SK-N-SH (cell line): ENCODE measurements around the gene HIPK2. TPM values are rescaled to one million over a fixed set of nuclear protein-coding genes. Genes with fewer than 3 reads are reported as not detected.

Source experiments
- CTCF ChIA-PET: fragments of 300-600, 350-600 bp; formaldehyde crosslinking; extraction: SDS; loops from one replicate; lab custom pipeline; 2021; lab: Yijun Ruan, JAX
- POLR2A ChIA-PET: fragments of 350-600 bp; sonication (Branson Sonifier 250); formaldehyde crosslinking; extraction: SDS; loops from one replicate; lab custom pipeline; 2020; ENCODE audit warnings: antibody characterized with exemption, inconsistent platforms; lab: Yijun Ruan, JAX
- DNase-seq: peaks from one replicate; pipeline ENCODE4 v3.0.0; 2012
- H2AFZ ChIP-seq: fragments of 200-600 bp; sonication (generic); 2 replicates; pipeline ENCODE4 v1.8.1; 2016; ENCODE audit warnings: antibody characterized with exemption, mild to moderate bottlenecking, low read depth
- H3F3A ChIP-seq: fragments of 200-600 bp; sonication (generic); replicated peaks from 2 replicates; pipeline ENCODE3; 2016; ENCODE audit warnings: antibody characterized with exemption, mild to moderate bottlenecking; ENCODE audit not compliant: insufficient read depth
- H3K27ac ChIP-seq, 2 experiments: fragments of 200-500 bp in 1 of 2; fragments of 200-600 bp in 1 of 2; sonication (Bioruptor generic) in 1 of 2; sonication (generic), shearing (Covaris generic) in 1 of 2; 2 replicates each; pipeline versions ENCODE4 v1.5.1 to v1.6.1; 2014 to 2016; ENCODE audit warnings: low read depth in 2 of 2, inconsistent platforms in 1 of 2, low read length in 1 of 2, mild to moderate bottlenecking in 1 of 2, mixed read lengths in 1 of 2
- H3K27me3 ChIP-seq: fragments of 200-600 bp; sonication (generic), shearing (Covaris generic); 2 replicates; pipeline ENCODE4 v1.6.1; 2016; ENCODE audit warnings: mixed run types; ENCODE audit not compliant: insufficient read depth
- H3K36me3 ChIP-seq, 2 experiments: fragments of 200-500 bp in 1 of 2; fragments of 200-600 bp in 1 of 2; sonication (Bioruptor generic) in 1 of 2; sonication (generic) in 1 of 2; replicated peaks in 1 of 2; 2 replicates each; pipeline versions ENCODE3 to v1.5.1; 2014 to 2016; ENCODE audit warnings: low read length in 1 of 2, mild to moderate bottlenecking in 1 of 2; ENCODE audit not compliant: insufficient read depth in 2 of 2, control insufficient read depth in 1 of 2
- H3K4me1 ChIP-seq, 2 experiments: fragments of 200-500 bp in 1 of 2; fragments of 200-600 bp in 1 of 2; sonication (Bioruptor generic) in 1 of 2; sonication (generic), shearing (Covaris generic) in 1 of 2; 2 replicates each; pipeline versions ENCODE4 v1.5.1 to v1.6.1; 2014 to 2016; ENCODE audit warnings: low read depth in 1 of 2, low read length in 1 of 2, mixed run types in 1 of 2; ENCODE audit not compliant: insufficient read depth in 2 of 2, control insufficient read depth in 1 of 2
- H3K4me2 ChIP-seq: fragments of 200-600 bp; sonication (generic), shearing (Covaris generic); 2 replicates; pipeline ENCODE4 v1.6.1; 2017; ENCODE audit warnings: mixed run types
- H3K4me3 ChIP-seq, 2 experiments: fragments of 200-500 bp in 1 of 2; fragments of 200-600 bp in 1 of 2; sonication (Bioruptor generic) in 1 of 2; sonication (generic), shearing (Covaris generic) in 1 of 2; 2 replicates each; pipeline versions ENCODE4 v1.5.1 to v1.8.1; 2014 to 2016; ENCODE audit warnings: low read depth in 2 of 2, inconsistent platforms in 1 of 2, low read length in 1 of 2, mild to moderate bottlenecking in 1 of 2, mixed read lengths in 1 of 2, moderate library complexity in 1 of 2
- H3K79me2 ChIP-seq: fragments of 200-600 bp; sonication (generic); 2 replicates; pipeline ENCODE4 v1.8.1; 2017; ENCODE audit warnings: mild to moderate bottlenecking; ENCODE audit not compliant: insufficient read depth
- H3K9ac ChIP-seq: fragments of 200-600 bp; sonication (generic); 2 replicates; pipeline ENCODE4 v1.6.1; 2017; ENCODE audit warnings: mixed run types
- H3K9me2 ChIP-seq: fragments of 200-600 bp; sonication (generic); 2 replicates; pipeline ENCODE4 v1.6.1; 2017; ENCODE audit warnings: mixed run types
- H3K9me3 ChIP-seq: fragments of 200-600 bp; sonication (generic); 2 replicates; pipeline ENCODE4 v1.6.1; 2017; ENCODE audit warnings: mixed run types, mild to moderate bottlenecking, moderate library complexity
- H4K20me1 ChIP-seq: fragments of 200-600 bp; sonication (generic); 2 replicates; pipeline ENCODE4 v1.6.1; 2017; ENCODE audit warnings: mild to moderate bottlenecking, mixed run types; ENCODE audit not compliant: insufficient read depth
- RAD21 ChIP-seq: IDR thresholded peaks from 2 replicates; pipeline ENCODE4 v1.6.1; 2012; ENCODE audit warnings: mild to moderate bottlenecking, low read length
- RXRA ChIP-seq: IDR thresholded peaks from 2 replicates; pipeline ENCODE4 v1.4.0; 2012; ENCODE audit warnings: low read depth, mild to moderate bottlenecking, borderline replicate concordance
- SMC3 ChIP-seq: IDR thresholded peaks from 2 replicates; pipeline ENCODE4 v1.6.1; 2012; ENCODE audit warnings: low read depth, low read length, improper control_type of control experiment
- TAF1 ChIP-seq: IDR thresholded peaks from 2 replicates; pipeline ENCODE4 v1.6.1; 2012; ENCODE audit warnings: low read depth, mild to moderate bottlenecking, low read length, moderate library complexity, borderline replicate concordance
- WGBS: methylation state at CpG from one replicate; pipeline ENCODE4 v1.1.6; 2017; ENCODE audit warnings: low lambda C conversion rate; 5-methylcytosine and 5-hydroxymethylcytosine counted together
- polyA plus RNA-seq, 3 experiments: library from polyadenylated mRNA; depleted of rRNA; stranded (reverse); fragments of >200 nt; gene quantifications; 2 replicates each; pipeline ENCODE4 v1.2.3, GENCODE V29; 2012
- TF ChIP-seq, protein P1 (sequence below): IDR thresholded peaks from 2 replicates; pipeline ENCODE4; 2012
- TF ChIP-seq, protein P2 (sequence below): fragments of 200-600 bp; sonication (generic); IDR thresholded peaks from 2 replicates; pipeline ENCODE4 v1.6.1; 2017; ENCODE audit warnings: antibody characterized with exemption, mild to moderate bottlenecking, moderate library complexity

The HIPK2 gene
- polyA plus RNA-seq, 1 of the 3 experiments (the other 2 are of a cell fraction): 14.2 TPM

DNA sequence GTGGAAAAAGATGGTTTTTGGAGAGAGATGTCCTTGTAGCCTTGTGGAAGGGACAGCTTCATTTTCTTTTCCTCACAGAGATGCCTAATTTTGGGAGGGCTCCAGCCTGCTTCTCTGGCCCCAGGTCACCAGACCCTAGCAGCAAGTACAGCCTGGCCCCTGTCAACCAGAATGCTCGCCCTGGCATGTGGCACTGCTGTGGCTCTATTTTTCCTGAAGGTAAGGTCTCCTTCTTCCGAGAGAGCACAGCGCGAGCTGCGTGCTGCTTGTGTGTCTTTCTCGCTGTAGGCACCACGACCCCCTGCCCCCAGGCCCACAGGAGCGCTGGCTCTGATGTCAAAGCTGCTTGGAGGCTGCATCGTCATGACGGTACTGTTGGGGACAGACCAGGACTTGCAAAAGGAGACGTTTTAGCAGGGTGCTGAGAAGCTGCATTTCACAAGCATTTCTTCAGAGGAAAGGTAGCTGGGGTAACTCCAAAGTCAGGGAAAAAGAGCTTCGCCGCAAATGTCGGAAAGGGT, 195.6 kb downstream of the HIPK2 start:
- no peaks in the 10 kb centered on the region for H4K20me1 ChIP-seq
- H3K4me1 ChIP-seq: no peaks in the 10 kb centered on the region
- H3K79me2 ChIP-seq: no peaks in the 10 kb centered on the region
- H3K9me3 ChIP-seq: no peaks in the 10 kb centered on the region
- no peak overlapping the region for H3K9ac ChIP-seq
- no peak overlapping the region for H2AFZ ChIP-seq
- POLR2A ChIA-PET: no interaction called here
- no peak for DNase-seq
- no peak overlapping the region for H3K4me3 ChIP-seq
- WGBS: 95% methylated on average over 14 of the region's 14 CpGs
- H3K36me3 ChIP-seq: peaks cover 56 to 73% of the 10 kb centered on the region in 2 experiments
- no peaks in the 10 kb centered on the region for H3K9me2 ChIP-seq
- CTCF ChIA-PET: interaction anchor here (0.6 to 2.9 kb wide), 5 partner anchors 12 to 420 kb away, joined by 3 to 9 read pairs (median 3); no protein-coding TSS in a partner anchor
- H3K27me3 ChIP-seq: no peaks in the 10 kb centered on the region
- H3F3A ChIP-seq: no peaks in the 10 kb centered on the region
- no peak overlapping the region for H3K27ac ChIP-seq
- no peak overlapping the region for H3K4me2 ChIP-seq
- no peak for TF ChIP-seq TAF1
- no peak for TF ChIP-seq SMC3

DNA sequence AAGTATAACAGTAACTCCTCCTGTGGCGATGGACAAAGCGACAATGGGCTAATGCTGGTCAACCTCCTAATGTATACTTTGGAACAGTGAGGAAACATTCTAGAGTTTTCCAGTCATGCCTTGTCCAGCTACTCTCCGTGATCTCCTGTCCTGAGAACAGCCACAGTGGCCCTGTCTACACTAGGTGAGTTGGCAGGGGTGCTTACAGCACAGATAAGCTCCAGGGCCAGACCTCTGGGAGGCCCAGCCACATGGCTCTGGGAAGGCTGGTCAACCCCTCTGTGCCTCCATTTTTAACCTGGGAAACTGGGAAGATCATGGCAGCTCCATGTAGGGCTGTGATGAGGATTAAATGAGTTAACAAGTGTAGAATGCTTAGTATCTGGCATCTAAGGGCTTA, 197.4 kb downstream of the HIPK2 start:
- no peaks in the 10 kb centered on the region for H3K9me2 ChIP-seq
- H3F3A ChIP-seq: no peaks in the 10 kb centered on the region
- H3K36me3 ChIP-seq: peaks cover 42 to 70% of the 10 kb centered on the region in 2 experiments
- H3K9me3 ChIP-seq: no peaks in the 10 kb centered on the region
- H3K4me3 ChIP-seq: no peak overlapping the region
- H3K27me3 ChIP-seq: no peaks in the 10 kb centered on the region
- no peak for DNase-seq
- WGBS: 95% methylated on average over 3 of the region's 3 CpGs
- no peaks in the 10 kb centered on the region for H3K79me2 ChIP-seq
- no peak overlapping the region for H3K4me2 ChIP-seq
- no peak overlapping the region for H2AFZ ChIP-seq
- no peaks in the 10 kb centered on the region for H3K4me1 ChIP-seq
- ChIA-PET CTCF (interaction anchor here (0.7 to 2.9 kb wide), 6 partner anchors 8 to 422 kb away, joined by 3 to 7 read pairs (median 4); no protein-coding TSS in a partner anchor), POLR2A (no interaction called here)
- H4K20me1 ChIP-seq: no peaks in the 10 kb centered on the region
- TF ChIP-seq RXRA (no peak), RAD21 (no peak)
- TF ChIP-seq, protein P1, sequence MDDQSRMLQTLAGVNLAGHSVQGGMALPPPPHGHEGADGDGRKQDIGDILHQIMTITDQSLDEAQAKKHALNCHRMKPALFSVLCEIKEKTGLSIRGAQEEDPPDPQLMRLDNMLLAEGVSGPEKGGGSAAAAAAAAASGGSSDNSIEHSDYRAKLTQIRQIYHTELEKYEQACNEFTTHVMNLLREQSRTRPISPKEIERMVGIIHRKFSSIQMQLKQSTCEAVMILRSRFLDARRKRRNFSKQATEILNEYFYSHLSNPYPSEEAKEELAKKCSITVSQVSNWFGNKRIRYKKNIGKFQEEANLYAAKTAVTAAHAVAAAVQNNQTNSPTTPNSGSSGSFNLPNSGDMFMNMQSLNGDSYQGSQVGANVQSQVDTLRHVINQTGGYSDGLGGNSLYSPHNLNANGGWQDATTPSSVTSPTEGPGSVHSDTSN: no peak
- TF ChIP-seq, protein P2, sequence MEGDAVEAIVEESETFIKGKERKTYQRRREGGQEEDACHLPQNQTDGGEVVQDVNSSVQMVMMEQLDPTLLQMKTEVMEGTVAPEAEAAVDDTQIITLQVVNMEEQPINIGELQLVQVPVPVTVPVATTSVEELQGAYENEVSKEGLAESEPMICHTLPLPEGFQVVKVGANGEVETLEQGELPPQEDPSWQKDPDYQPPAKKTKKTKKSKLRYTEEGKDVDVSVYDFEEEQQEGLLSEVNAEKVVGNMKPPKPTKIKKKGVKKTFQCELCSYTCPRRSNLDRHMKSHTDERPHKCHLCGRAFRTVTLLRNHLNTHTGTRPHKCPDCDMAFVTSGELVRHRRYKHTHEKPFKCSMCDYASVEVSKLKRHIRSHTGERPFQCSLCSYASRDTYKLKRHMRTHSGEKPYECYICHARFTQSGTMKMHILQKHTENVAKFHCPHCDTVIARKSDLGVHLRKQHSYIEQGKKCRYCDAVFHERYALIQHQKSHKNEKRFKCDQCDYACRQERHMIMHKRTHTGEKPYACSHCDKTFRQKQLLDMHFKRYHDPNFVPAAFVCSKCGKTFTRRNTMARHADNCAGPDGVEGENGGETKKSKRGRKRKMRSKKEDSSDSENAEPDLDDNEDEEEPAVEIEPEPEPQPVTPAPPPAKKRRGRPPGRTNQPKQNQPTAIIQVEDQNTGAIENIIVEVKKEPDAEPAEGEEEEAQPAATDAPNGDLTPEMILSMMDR: no peak
- no peak overlapping the region for H3K9ac ChIP-seq
- no peak overlapping the region for H3K27ac ChIP-seq
